Hepatocyte (in vitro differentiated cells): ENCODE results near the gene COL13A1. TPM values are rescaled to one million over a fixed set of nuclear protein-coding genes. Genes with fewer than 3 reads are reported as not detected.
A peak's percentile ranks its signal among the peaks of the same experiment; 100 is the strongest.

Source experiments
- DNase-seq: peaks from one replicate; pipeline ENCODE4 v3.0.0-alpha.2; 2016; ENCODE audit warnings: low spot score
- H2AFZ ChIP-seq: fragments of 200-600 bp; sonication (generic); 2 replicates; pipeline ENCODE4 v1.6.0; 2016; ENCODE audit warnings: antibody characterized with exemption, mild to moderate bottlenecking
- H3K27ac ChIP-seq: fragments of 200-600 bp; sonication (generic); 2 replicates; pipeline ENCODE4 v1.5.1; 2016; ENCODE audit warnings: mild to moderate bottlenecking
- H3K27me3 ChIP-seq: fragments of 200-600 bp; sonication (generic); 2 replicates; pipeline ENCODE4 v1.6.1; 2016
- H3K36me3 ChIP-seq: fragments of 200-600 bp; sonication (generic); replicated peaks from 2 replicates; pipeline ENCODE4 v1.5.1; 2016; ENCODE audit warnings: low read depth; ENCODE audit not compliant: insufficient read depth
- H3K4me1 ChIP-seq: fragments of 200-600 bp; sonication (generic); 2 replicates; pipeline ENCODE4 v1.5.1; 2016; ENCODE audit warnings: mild to moderate bottlenecking, moderate library complexity; ENCODE audit not compliant: insufficient read depth
- H3K4me2 ChIP-seq: fragments of 200-600 bp; sonication (generic); 2 replicates; pipeline ENCODE4 v1.6.0; 2016
- H3K4me3 ChIP-seq: fragments of 200-600 bp; sonication (generic); 2 replicates; pipeline ENCODE4 v1.5.1; 2016; ENCODE audit warnings: mild to moderate bottlenecking
- H3K79me2 ChIP-seq: fragments of 200-600 bp; sonication (generic); 2 replicates; pipeline ENCODE4 v1.6.0; 2017; ENCODE audit warnings: mild to moderate bottlenecking
- H3K9me2 ChIP-seq: fragments of 200-600 bp; sonication (generic); replicated peaks from 2 replicates; pipeline ENCODE4 v1.6.0; 2017; ENCODE audit warnings: mild to moderate bottlenecking; ENCODE audit not compliant: insufficient read depth
- H3K9me3 ChIP-seq: fragments of 200-600 bp; sonication (generic); 2 replicates; pipeline ENCODE4 v1.5.1; 2016; ENCODE audit warnings: low read depth, mild to moderate bottlenecking
- H4K20me1 ChIP-seq: fragments of 200-600 bp; sonication (generic); 2 replicates; pipeline ENCODE4 v1.6.0; 2016; ENCODE audit warnings: mild to moderate bottlenecking; ENCODE audit not compliant: insufficient read depth, poor library complexity, severe bottlenecking
- EZH2 ChIP-seq: fragments of 200-600 bp; sonication (generic); IDR thresholded peaks from 2 replicates; pipeline ENCODE4 v1.6.1; 2016; ENCODE audit warnings: antibody characterized with exemption, mild to moderate bottlenecking, borderline replicate concordance
- EZH2phosphoT487 ChIP-seq: fragments of 200-600 bp; sonication (generic); IDR thresholded peaks from one replicate; pipeline ENCODE4 v1.6.1; 2018; ENCODE audit warnings: antibody characterized with exemption, mild to moderate bottlenecking, low read depth, moderate library complexity; ENCODE audit not compliant: unreplicated experiment, severe bottlenecking
- WGBS: methylation state at CpG from one replicate; pipeline ENCODE4 v1.1.6; 2016; ENCODE audit warnings: low lambda C conversion rate; ENCODE audit errors: missing lambda C conversion rate; 5-methylcytosine and 5-hydroxymethylcytosine counted together
- polyA plus RNA-seq: library from polyadenylated mRNA; unstranded; fragments of >200 nt; fragmentation: Nextera tagmentation; extraction: Ambion mirVana; gene quantifications from 2 replicates; pipeline ENCODE4 v1.2.1, GENCODE V29; 2016
- total RNA-seq: library from RNA; depleted of rRNA; stranded (reverse); fragments of >200 nt; gene quantifications from 2 replicates; pipeline ENCODE4 v1.2.3, GENCODE V29; 2014
- TF ChIP-seq, protein P1 (sequence below): fragments of 200-600 bp; sonication (generic); IDR thresholded peaks from 2 replicates; pipeline ENCODE4 v1.5.1; 2016; ENCODE audit warnings: antibody characterized with exemption, mild to moderate bottlenecking; ENCODE audit not compliant: poor library complexity

COL13A1 gene
- total and polyA plus RNA-seq, 2 experiments from 2014 or later, result 4.5 to 8.5 TPM

DNA sequence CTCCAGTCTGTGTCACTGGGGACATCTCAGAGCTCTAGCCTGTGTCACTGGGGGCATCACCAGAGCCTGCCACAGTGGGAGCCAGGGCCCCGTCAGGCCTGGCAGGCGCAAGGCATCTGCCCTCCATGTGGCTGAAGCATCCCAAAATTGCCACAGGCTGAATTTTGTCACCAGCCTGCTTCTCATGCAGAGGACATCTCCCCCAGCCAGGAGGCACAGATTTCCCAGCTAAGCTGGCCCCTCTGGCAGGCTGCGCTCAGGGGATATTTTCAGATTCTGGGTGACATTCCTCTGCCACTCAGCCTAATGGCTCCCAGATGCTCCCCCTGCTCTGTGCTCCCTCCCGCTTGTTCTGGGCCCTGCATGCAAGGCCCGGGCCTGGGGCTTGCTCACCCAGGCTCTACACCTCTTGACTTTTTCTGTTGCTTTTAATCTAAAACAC, 64.6 kb downstream of the COL13A1 start:
- H3K4me3 ChIP-seq, result no peak overlapping the region
- no peaks in the 10 kb centered on the region for H3K9me2 ChIP-seq

GRCh38 chr10:69866688-69867461, 65.2 kb downstream of the COL13A1 start:
- Histone ChIP-seq H3K4me1 (peaks cover 23% of the 10 kb centered on the region), H3K79me2 (no peaks in the 10 kb centered on the region), H3K4me3 (no peak overlapping the region), H3K36me3 (no peaks in the 10 kb centered on the region), H2AFZ (peak overlapping the region; percentile 29), H3K9me2 (no peaks in the 10 kb centered on the region), H4K20me1 (no peaks in the 10 kb centered on the region), H3K9me3 (no peaks in the 10 kb centered on the region), H3K27ac (peak overlapping the region; percentile 78), H3K4me2 (peak overlapping the region; percentile 62), H3K27me3 (no peaks in the 10 kb centered on the region)
- TF ChIP-seq, protein P1, sequence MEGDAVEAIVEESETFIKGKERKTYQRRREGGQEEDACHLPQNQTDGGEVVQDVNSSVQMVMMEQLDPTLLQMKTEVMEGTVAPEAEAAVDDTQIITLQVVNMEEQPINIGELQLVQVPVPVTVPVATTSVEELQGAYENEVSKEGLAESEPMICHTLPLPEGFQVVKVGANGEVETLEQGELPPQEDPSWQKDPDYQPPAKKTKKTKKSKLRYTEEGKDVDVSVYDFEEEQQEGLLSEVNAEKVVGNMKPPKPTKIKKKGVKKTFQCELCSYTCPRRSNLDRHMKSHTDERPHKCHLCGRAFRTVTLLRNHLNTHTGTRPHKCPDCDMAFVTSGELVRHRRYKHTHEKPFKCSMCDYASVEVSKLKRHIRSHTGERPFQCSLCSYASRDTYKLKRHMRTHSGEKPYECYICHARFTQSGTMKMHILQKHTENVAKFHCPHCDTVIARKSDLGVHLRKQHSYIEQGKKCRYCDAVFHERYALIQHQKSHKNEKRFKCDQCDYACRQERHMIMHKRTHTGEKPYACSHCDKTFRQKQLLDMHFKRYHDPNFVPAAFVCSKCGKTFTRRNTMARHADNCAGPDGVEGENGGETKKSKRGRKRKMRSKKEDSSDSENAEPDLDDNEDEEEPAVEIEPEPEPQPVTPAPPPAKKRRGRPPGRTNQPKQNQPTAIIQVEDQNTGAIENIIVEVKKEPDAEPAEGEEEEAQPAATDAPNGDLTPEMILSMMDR, result no peak
- no peak for TF ChIP-seq EZH2
- TF ChIP-seq EZH2phosphoT487, result no peak
- peak; percentile 80 for DNase-seq
- 39% methylated on average over 26 of the region's 28 CpGs for WGBS

More for the DNA sequence above, 64.6 kb downstream of the COL13A1 start:
- H3K4me2 ChIP-seq, result peak overlapping the region; percentile 62
- 67% methylated on average over 5 of the region's 5 CpGs for WGBS
- peaks cover 26% of the 10 kb centered on the region for H3K4me1 ChIP-seq
- peak overlapping the region; percentile 29 for H2AFZ ChIP-seq
- H3K9me3 ChIP-seq, result no peaks in the 10 kb centered on the region
- no peaks in the 10 kb centered on the region for H3K79me2 ChIP-seq
- no peaks in the 10 kb centered on the region for H3K36me3 ChIP-seq
- no peaks in the 10 kb centered on the region for H3K27me3 ChIP-seq
- no peaks in the 10 kb centered on the region for H4K20me1 ChIP-seq
- H3K27ac ChIP-seq, result peak overlapping the region; percentile 78
- TF ChIP-seq EZH2phosphoT487 (no peak), EZH2 (no peak)
- TF ChIP-seq, protein P1, result no peak
- DNase-seq, result no peak

DNA sequence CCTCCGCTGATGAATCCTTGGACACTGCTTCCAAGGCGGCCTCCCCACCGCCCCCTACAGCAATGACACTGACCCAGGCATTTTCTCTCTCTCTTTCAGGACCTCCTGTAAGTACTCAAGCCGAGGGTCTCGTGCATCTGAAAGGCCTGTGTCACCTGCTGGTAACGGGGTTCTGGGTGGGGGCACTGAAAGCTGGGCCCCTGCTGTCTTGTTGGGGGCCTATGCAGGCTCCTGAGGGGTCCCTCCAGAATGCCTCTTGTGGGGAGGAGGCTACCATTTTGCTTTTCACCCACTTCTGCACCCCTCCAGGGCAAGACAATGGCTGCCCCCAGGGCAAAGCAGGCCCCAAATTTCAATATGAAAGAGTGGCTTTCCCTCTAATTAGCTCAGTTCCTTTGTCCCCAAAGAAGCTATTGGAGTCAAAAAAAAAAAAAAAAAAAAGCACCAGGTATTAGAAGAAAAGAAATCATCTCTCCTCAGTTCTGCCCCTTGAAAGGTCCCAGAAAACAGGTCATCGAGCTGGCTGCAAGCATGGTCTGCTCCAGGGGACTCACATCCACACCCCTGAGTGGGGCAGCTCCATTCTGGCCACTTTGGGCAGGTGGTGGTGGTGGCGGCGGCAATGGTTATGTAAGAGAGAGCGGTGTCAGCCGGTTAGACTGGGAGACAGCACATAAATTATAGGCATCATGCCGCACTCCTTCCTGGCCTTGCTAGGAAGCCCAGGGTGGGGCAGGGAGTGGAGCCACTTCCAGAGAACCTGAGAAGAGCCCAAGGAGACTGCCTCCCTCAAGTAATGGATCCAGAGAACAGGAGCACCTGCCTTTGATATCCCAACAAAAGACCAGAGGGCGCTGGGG, 66.2 kb downstream of the COL13A1 start:
- WGBS, result 84% methylated on average over 13 of the region's 13 CpGs

More for the DNA sequence above, 66.2 kb downstream of the COL13A1 start:
- Histone ChIP-seq H3K9me2 (no peaks in the 10 kb centered on the region), H3K4me3 (no peak overlapping the region), H3K79me2 (no peaks in the 10 kb centered on the region), H4K20me1 (no peaks in the 10 kb centered on the region), H3K27ac (peak overlapping the region; percentile 78), H3K4me2 (no peak overlapping the region), H3K9me3 (no peaks in the 10 kb centered on the region), H3K27me3 (no peaks in the 10 kb centered on the region), H2AFZ (no peak overlapping the region), H3K4me1 (peaks cover 18% of the 10 kb centered on the region), H3K36me3 (no peaks in the 10 kb centered on the region)
- DNase-seq, result no peak
- TF ChIP-seq, protein P1, result no peak
- TF ChIP-seq EZH2phosphoT487 (no peak), EZH2 (no peak)
